ENCODE data around the gene SMYD3. TPM values are rescaled to one million over a fixed set of nuclear protein-coding genes. Genes with fewer than 3 reads are reported as not detected.
A peak's percentile ranks its signal among the peaks of the same experiment; 100 is the strongest.

Gene SMYD3
- total RNA-seq, 1 donor from 2014 or later = 46.7 TPM

DNA sequence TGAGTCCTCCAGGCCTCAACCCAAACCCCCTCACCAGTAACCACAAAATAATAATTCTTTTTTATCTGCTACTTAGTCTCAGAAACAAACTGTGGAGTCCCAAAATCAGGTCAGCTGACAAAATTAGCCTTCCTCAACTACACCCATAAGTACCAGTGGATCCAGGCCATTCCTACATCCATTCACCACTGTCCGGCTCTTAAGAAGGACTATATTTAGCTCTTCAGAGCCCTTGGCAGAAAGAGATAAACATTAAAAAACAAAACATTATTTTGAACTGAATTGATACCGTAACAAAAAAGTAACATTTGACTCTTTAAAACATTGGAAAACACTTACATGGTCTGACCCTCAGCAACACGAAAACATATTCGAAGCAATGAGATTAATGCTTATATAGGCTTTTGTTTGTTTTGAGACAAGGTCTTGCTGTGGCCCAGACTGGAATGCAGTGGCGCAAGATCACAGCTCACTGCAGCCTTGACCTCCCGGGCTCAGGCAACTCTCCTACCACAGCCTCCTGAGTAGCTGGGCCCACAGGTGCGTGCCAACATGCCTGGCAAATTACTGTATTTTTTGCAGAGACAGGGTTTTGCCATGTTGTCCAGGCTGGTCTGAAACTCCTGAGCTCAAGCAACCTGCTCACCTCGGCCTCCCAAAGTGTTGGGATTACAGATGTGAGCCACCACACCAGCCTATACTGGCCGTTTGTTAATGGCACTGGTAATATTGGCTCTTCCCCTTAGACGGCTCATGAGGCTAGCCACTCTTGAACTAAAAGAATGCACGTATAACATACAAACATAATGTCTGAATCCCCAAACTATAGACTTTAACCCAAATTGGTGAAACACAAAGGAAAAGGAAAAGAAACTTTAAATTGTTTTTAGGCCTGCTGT is 330.7 kb downstream of the SMYD3 start:
- no peak for DNase-seq (ENCODE audit: low spot score)

DNA sequence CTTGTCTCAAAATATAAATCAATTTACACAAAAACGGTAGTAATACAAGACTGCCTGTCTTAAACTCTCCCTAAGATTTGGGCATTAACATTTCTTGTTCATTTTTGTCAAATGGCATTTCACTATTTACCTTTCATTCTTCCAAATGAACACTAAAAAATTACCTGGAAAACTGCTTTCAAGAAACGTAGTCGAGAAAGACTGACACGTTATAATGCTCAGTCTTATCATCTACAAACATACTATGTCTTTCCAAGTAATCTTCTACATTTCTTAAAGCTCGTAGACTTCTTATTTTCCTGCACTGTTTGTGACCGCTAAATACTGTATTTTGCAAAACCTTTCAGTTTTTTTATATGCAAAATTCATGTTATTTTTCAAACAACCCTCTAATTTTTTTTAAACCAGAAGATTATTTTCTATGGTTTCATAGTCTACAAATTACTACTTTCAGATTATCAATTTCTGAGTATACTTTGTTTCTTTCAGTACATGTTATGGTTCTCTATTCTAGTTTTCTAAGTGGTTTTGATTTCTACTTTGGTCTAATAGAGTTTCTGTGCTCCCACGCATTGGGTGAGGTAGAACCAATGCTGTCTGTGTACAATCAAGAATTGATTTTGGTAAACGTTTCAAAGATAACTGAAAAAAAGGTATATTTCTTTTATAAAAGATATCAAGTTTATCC is 336.4 kb downstream of the SMYD3 start:
- no peak for DNase-seq (ENCODE audit: low spot score)

DNA sequence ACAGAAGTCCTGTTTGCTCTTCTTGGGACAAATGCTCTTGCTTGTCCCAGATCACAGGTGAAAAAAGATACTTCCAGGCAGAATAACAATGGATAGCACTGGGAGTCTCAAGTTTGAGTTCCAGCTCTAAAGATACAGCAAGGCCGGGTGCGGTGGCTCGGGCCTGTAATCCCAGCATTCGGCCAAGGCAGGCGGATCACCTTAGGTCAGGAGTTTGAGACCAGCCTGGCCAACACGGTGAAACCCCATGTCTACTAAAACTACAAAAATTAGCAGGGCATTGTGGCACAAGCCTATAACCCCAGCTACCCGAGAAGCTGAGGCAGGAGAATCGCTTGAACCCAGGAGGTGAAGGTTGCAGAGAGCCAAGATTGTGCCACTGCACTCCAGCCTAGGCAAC is 337.6 kb downstream of the SMYD3 start:
- no peak for DNase-seq (ENCODE audit: low spot score)

DNA sequence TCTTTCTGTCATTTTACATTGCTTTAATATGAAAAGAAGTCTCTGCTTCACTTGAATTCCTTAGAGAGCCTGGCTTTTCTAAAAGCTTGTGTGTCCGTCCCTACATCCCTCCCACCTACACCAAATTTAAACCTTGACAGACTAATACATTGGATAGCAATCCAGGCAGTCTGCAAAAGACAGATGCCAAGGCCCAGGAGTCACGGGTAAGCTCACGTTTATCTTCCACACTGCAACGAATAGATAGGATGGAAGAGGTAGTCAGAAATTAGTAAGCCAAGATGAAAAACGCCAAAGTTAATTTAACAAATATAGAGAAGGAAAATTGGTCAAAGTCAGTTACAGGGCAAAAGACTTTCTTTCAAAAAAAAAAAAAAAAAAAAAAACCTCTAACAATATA is 338.1 kb downstream of the SMYD3 start:
- no peak for DNase-seq (ENCODE audit: low spot score)

DNA sequence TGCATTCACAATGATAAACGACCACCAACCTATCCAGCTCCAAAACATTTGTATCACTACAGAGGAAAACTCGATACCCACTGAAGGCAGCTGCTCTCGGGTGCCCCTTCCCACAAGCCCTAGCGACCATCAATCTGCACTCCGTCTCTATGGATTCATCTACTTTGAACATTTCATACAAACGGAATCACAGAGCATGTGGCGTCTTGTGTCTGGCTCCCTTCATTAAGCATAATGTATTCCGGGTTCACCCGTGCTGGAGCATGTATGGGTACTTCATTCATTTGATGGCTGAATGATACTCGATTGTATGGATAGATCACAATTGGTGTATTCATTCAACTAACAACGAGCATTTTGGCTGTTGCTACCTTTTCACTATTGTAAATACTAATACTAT is 340.2 kb downstream of the SMYD3 start:
- no peak for DNase-seq (ENCODE audit: low spot score)

DNA sequence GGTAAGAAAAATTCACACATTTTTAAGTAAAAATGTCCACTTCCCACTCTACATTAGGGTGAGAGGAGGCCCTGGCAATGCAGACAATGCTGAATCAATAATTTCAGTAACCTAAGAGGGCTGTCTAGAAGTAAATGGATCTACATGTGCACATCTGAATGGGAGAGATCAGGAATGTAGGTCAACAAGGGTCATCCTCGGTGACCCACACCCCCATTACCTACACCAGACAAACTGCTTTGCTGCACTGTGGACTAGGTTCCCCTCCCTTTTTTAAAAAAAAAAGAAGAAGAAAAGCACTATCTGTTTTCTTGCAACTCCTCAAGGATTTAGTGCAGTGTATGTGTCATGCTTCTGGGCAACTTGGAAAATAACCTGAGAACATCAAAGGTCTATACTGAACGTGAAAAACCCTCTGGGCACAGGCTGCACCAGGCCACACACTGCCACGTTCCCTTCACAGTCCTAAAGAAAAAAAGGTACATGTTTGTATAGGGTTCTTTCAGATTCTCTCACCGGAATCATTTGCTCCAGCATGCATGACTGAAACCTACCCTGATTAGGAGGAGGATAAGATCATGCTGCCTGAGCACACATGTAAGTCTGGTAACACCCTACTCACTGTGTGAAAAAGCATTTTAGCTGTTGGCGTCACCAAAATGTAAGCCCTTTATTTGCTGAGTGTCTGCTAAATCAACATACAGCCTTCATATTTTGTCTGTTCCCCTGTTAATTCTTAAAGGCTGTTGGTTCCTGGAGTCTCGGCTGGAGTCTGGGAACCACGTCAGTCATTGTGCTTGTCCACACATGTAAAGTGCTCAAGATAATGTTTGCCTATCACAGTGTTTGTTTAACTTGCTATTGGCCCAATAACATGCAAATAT is 341.0 kb downstream of the SMYD3 start:
- peak; percentile 34 for DNase-seq (ENCODE audit: low spot score)

DNA sequence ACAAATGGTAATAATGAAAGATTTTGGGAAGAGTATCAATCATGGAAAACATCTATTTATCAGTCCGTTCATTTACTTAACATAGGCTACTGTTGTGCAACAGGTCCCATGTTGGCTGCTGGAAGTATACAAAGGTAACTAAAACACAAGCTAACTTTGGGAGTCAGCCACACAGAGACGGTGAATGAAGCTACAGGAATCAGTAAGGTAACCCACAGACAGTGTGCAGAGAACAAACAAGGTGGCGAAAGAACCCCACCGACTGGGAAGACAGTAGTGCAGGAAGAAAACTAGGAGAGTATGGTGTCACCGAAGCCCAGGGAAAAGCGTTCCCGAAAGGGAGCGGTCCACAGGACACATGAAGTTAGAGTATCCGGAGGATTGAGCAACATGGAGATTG is 342.3 kb downstream of the SMYD3 start:
- no peak for DNase-seq (ENCODE audit: low spot score)

DNA sequence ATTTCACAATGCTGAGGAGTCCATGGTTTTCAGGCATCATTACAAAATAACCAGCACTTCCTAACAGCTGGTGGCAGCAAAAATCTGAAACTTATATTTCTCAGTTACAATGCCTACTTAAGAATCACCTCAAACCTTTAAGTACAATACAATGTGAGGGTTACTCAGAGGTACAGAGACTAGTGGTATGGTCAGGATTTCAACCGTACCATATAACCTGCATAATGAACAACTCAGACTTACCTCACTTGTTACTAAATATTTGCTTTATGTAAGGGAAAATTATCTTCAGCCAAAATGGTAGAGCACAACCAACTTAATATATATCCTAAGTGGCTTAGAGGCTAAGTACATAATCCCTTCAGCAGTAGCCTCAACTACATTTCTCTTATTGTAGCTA is 344.5 kb downstream of the SMYD3 start:
- DNase-seq (ENCODE audit: low spot score) = no peak

DNA sequence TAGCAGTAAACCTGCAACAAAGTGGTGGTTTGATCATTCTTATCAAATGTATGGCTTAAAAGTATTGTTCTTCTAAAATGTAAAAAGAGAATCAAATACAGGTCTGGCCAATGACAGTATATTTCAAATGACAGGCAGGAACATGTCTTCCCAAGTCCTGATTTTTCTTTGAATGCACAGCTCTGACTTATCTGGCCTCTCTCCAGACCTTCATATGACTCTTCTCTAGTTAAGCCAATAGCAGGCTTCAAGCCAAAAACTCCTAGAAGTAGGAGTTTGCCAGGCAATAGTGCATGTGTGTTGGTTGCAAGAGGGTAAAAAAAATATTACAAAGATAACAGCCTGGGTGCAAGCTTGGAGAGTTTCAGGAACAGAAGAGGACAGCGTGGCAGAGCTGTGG is 345.5 kb downstream of the SMYD3 start:
- peak; percentile 80 for DNase-seq (ENCODE audit: low spot score)

DNA sequence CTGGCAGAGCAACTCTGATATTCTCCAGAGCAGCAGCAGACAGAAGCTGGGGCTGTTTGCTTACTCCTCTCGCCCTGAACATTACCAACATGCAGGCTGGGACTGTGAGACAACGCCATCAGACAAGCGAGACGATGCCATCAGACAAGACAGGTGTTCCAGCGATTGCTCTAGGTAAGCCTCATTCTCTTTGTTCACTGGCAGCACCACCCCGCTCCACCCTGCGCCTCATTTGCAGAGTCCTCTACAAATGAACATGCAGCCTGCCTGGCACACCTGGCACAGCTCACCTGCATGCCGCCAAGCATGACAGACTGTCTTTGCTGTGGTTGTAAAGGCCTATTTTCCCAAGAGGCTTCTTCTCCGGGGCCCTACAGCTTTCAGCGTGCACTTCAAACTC is 346.2 kb downstream of the SMYD3 start:
- no peak for DNase-seq (ENCODE audit: low spot score)

DNA sequence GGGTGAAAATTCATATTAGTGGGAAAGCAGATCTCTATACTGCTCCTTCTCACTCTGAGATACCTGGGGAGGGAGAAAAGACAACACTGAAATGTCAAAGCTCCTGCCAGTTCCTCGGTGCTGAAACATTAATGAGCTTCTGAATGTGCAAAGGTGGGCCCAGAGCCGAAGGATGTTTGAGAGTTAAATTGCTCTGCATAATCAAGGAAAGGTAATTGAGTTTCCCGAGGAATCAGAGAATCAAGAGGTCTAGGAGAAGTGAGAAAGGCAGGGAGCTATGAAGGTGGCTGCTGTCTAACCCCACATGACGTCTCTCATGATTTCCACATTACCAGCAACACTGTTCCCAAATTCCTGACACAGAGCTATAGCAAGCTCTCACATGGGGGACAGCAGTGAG is 346.7 kb downstream of the SMYD3 start:
- no peak for DNase-seq (ENCODE audit: low spot score)

DNA sequence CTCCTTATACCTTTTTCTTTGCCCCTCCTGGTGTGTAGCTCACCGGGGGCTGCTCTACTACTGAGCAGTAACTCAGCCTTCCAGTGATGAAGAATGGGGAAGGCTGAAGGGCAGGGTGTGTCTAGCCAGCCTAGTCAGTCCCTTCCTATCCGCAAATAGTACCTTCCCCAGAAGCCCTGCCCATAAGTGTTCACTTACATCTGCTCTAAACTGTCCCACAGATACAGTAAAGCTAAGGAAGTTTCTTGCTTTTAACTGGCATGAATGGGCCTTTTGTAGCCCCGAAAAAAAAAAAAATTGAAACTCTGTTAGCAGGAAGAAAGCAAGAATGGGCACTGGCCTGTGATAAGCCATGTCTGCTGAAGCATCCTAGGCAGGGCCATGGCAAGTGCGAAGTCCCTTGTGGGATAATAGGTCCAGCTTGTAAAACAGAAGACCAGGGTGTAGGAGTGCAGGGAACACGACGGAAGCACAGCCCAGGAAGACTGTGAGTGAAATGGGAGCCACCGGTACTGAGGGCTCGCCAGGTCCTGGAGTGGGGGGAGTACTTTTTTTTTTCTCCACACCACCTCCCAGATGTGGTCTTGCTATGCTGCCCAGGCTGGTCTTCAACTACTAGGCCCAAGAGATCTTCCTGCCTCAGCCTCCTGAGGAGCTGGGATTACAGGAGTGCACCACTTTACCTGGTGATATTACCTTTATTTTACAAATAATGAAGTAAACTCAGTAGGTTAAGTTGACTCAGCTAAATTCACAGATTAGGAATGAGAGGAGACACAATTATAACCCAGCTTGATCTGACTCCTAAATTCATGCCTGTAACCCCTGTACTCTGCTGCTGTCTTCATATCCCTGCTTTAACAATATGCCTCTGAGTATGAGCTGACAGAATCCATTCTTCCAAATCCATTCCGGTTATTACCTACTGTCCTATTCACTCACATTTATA is 347.5 kb downstream of the SMYD3 start:
- DNase-seq (ENCODE audit: low spot score) = no peak

DNA sequence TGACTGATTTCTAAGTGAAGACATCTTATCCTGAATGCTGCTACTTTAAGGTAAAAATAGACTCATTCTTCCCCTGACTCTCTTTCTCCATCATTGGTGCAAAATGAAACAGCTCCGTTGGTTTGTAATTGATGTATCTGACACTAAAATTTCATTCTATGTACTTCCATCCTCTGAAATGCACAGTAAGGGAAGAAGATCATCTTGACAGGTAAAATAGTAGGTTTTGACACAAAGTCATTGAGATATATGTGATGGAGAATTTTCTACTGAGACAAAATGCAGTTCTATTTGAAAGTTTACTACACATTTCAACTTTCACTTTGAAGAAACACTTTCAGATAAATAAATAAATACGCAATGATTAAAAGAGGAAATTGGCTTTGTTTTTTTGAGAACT is 348.9 kb downstream of the SMYD3 start:
- no peak for DNase-seq (ENCODE audit: low spot score)

DNA sequence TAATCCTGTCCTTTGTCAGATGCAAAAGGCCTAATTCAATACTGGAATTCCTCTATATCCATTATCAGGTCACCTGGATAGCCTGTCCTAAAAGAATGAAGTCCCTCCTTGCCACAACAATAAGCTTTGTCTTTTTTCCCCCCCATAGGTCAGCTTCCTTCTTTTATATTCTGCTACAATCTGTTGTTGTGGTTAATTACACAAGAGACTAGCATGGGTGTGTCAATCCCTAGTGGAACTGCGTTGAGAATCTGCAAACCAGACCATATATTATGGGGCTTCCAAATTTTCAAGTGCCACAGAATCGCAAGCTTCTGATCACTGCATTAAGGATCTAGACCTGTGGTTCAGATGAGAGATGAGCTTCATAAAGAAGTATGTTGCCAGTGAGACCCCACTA is 349.6 kb downstream of the SMYD3 start:
- DNase-seq (ENCODE audit: low spot score) = no peak

DNA sequence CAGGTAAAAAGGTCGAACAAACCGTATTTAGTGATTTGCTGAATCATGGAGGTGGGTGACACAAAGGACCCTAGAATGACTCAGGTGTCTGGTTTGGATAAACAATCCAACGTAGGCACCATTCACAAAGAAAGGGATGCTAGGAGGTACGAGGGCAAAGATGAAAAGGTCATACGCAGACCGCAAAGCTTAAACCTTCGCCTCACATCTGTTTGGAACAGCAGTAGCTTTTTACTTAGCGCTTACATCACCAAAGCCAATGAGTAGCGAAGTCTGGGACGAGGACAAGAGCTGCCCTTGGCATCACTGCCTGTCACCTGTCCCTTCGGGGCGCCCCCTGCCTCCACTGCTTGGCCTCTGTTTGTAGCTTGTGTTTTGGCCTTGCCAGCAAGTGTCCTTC is 350.2 kb downstream of the SMYD3 start:
- no peak for DNase-seq (ENCODE audit: low spot score)

DNA sequence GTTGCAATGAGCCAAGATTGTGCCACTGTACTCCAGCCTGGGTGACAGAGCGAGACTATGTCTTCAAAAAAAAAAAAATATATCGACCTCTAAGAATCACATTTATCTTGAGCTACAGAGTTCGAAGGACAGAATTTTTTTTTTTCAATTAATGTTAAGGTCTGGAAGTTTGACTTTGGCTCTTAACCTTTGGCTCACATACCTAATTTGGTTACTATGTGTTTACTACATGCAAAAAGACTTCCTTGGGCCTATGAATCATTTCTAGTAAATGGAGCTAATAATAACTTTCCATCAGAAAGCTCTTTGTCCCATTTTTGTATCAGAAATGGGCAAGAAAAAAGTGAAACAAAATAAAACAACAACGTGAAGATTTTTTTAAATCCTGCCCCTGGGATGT is 351.2 kb downstream of the SMYD3 start:
- no peak for DNase-seq (ENCODE audit: low spot score)

DNA sequence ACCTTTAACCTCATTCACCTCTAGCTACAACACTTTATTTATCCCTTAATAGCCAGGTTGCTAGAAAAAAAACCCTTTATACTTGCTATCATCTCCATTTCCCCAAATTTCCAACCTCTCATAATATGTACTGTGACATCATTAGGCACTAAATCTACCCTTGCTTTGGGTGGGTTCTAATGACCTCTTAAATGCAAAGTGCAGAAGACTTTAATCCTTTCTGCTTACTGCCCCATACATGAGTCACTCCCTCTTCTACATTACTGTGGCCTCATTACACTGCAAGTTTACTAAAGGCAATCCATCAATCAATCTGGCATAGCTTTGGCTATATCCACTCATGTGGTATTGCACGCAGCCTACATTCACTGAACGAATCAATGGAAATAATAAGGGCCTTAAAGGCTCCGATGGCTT is 353.3 kb downstream of the SMYD3 start:
- DNase-seq (ENCODE audit: low spot score) = no peak

DNA sequence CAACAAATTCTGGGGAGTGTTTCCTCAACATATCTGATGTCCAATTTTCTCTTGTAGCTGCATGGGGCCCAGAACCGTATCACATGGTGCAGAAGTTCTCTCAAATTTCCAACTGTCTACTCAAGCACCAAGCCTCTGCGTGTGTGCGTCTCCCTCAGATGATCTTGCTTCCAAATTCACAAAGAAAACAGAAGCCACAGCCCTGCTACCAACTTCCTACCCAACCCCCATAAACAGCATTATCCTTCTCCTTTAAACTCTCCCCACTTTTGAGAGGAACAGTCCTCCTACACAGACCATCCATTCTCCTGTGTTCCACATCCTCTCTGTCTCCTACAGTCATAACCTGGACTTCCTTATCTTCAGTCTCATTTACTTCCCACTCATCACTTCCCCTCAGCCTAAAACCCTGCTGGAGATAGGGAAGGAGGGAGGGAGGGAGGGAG is 354.1 kb downstream of the SMYD3 start:
- no peak for DNase-seq (ENCODE audit: low spot score)

DNA sequence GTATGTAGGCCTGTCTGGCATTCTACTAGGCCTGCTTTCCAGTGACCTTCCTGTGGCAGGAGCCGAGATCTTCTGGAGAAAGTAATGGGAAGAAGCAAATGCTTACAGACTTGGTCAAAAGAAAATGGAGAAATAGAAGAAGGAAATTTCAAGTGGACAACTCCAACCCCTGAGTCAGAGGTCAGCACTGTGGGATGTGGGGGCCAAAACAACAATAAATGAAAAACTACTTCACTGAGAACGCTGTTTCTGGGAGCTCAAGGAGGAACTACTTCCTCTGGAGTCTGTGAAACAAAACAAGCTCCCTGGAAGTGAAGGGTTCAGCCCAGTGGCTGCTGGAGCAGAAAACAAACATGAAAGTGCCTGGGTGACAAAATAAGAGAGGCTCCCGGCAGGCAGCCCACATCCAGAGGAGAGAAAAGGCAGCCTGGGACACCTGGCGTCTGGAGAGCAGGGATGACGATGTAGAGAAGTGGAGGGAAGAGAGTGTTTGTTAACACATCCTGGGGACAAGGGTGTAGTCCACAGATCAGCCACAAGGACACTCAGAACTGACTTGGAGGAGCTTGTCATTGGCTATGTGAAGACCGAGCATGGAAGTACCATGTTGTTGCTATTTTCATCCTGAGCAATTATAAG is 355.2 kb downstream of the SMYD3 start:
- DNase-seq (ENCODE audit: low spot score) = no peak

DNA sequence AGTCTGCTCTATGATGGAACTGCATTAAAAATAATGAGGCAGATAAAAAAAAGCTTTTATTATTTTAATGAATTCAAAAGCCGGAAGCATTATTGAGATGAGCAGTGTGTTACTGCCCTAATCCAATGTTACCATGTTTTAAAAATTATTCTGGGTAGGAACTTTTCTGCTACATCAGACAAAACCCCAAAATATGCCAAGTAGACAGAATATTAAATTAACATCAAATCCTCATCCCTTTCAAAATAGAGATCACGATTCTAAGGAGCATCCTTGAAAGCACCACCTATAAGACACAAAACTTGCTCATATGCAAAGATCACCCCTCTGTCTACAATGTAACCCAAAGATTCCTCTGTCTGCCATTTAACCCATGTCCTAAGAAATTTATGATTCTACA is 357.5 kb downstream of the SMYD3 start:
- DNase-seq (ENCODE audit: low spot score) = no peak
